ENCODE measurements around the gene WDR89.

- TF ChIP-seq POLR2A (IDR thresholded peaks at IDR 0.05), result no peak
- no peak for TF ChIP-seq CTCF (IDR thresholded peaks at IDR 0.05)
These were observed 42.9 kb downstream of the WDR89 start for GRCh38 chr14:63598807-63599206.

All from ovary (tissue), 3 donors.